Progenitor cell of endocrine pancreas (in vitro differentiated cells): ENCODE measurements around the gene DROSHA. TPM values are rescaled to one million over a fixed set of nuclear protein-coding genes. Genes with fewer than 3 reads are reported as not detected.

Source experiments
- DNase-seq: peaks from one replicate; pipeline ENCODE4 v3.0.0; 2021; ENCODE audit warnings: low spot score; ENCODE audit not compliant: unreplicated experiment
- H3K27ac Mint-ChIP-seq: 2 replicates; pipeline ENCODE4 v1.8.0; 2021; ENCODE audit warnings: mild to moderate bottlenecking, moderate library complexity, mixed read lengths
- H3K27me3 Mint-ChIP-seq: 2 replicates; pipeline ENCODE4 v1.8.0; 2021; ENCODE audit warnings: mixed read lengths
- H3K36me3 Mint-ChIP-seq: 2 replicates; pipeline ENCODE4 v1.8.0; 2022; ENCODE audit warnings: mixed read lengths; ENCODE audit not compliant: insufficient read depth
- H3K4me1 Mint-ChIP-seq: 2 replicates; pipeline ENCODE4 v1.8.0; 2021; ENCODE audit warnings: low read depth, mixed read lengths
- H3K4me3 Mint-ChIP-seq: 2 replicates; pipeline ENCODE4 v1.8.0; 2021; ENCODE audit warnings: low read depth, mild to moderate bottlenecking, moderate library complexity, mixed read lengths
- H3K9me3 Mint-ChIP-seq: 2 replicates; pipeline ENCODE4 v1.8.0; 2021; ENCODE audit warnings: low read depth, mixed read lengths
- CTCF ChIP-seq: fragments of 200-600 bp; sonication (generic); IDR thresholded peaks from one replicate; pipeline ENCODE4 v1.5.0; 2021; ENCODE audit warnings: antibody characterized with exemption, mild to moderate bottlenecking; ENCODE audit not compliant: unreplicated experiment
- total RNA-seq: library from RNA; stranded (reverse); gene quantifications from 2 replicates; pipeline ENCODE4 v1.2.1, GENCODE V29; 2021

Gene DROSHA
- total RNA-seq, 1 donor from 2014 or later, result 100 TPM

- Mint-ChIP-seq H3K9me3 (peaks cover 3% of the 10 kb centered on the region), H3K36me3 (peaks cover 51% of the 10 kb centered on the region), H3K27me3 (no peaks in the 10 kb centered on the region), H3K4me1 (no peaks in the 10 kb centered on the region), H3K27ac (no peak overlapping the region), H3K4me3 (no peak overlapping the region)
- no peak for DNase-seq
- TF ChIP-seq CTCF, result no peak
Measured at GRCh38 chr5:31464081-31464480, 67.8 kb downstream of the DROSHA start.

GRCh38 chr5:31463351-31463750 lies 68.5 kb downstream of the DROSHA start:
- Mint-ChIP-seq H3K4me3 (no peak overlapping the region), H3K9me3 (peaks cover 3% of the 10 kb centered on the region), H3K27ac (no peak overlapping the region), H3K4me1 (no peaks in the 10 kb centered on the region), H3K36me3 (peaks cover 54% of the 10 kb centered on the region), H3K27me3 (no peaks in the 10 kb centered on the region)
- DNase-seq, result no peak
- TF ChIP-seq CTCF, result no peak

GRCh38 chr5:31459594-31459993 lies 72.3 kb downstream of the DROSHA start:
- Mint-ChIP-seq H3K4me3 (no peak overlapping the region), H3K27ac (no peak overlapping the region), H3K9me3 (peaks cover 22% of the 10 kb centered on the region), H3K27me3 (no peaks in the 10 kb centered on the region), H3K36me3 (peaks cover 62% of the 10 kb centered on the region), H3K4me1 (no peaks in the 10 kb centered on the region)
- TF ChIP-seq CTCF, result no peak
- no peak for DNase-seq

GRCh38 chr5:31455172-31455571 lies 76.7 kb downstream of the DROSHA start:
- H3K9me3 Mint-ChIP-seq, result peaks cover 22% of the 10 kb centered on the region
- TF ChIP-seq CTCF, result no peak
- H3K27ac Mint-ChIP-seq, result no peak overlapping the region
- peaks cover 53% of the 10 kb centered on the region for H3K36me3 Mint-ChIP-seq
- no peak for DNase-seq
- H3K4me1 Mint-ChIP-seq, result no peaks in the 10 kb centered on the region
- no peaks in the 10 kb centered on the region for H3K27me3 Mint-ChIP-seq
- no peak overlapping the region for H3K4me3 Mint-ChIP-seq

GRCh38 chr5:31453522-31453921 lies 78.4 kb downstream of the DROSHA start:
- Mint-ChIP-seq H3K27ac (no peak overlapping the region), H3K27me3 (no peaks in the 10 kb centered on the region), H3K36me3 (peaks cover 52% of the 10 kb centered on the region), H3K4me3 (no peak overlapping the region), H3K4me1 (no peaks in the 10 kb centered on the region), H3K9me3 (peaks cover 19% of the 10 kb centered on the region)
- no peak for DNase-seq
- no peak for TF ChIP-seq CTCF
